Endometrial microvascular endothelial cells (primary cell): ENCODE measurements around the gene MAP3K5. TPM values are rescaled to one million over a fixed set of nuclear protein-coding genes. Genes with fewer than 3 reads are reported as not detected.
"Not testable (repeated sequence)": the region's sequence is repeated elsewhere in the genome, so short reads cannot be mapped to it uniquely, and the experiment has no call there.

ENCODE experiments used
- in situ Hi-C: cut with HindIII; loops from 2 replicates; pipeline ENCODE4 v1.10.0; 2017; ENCODE audit warnings: low sequenced_read_pairs, low pct_unique_long_range_greater_than_20kb; ENCODE audit errors: inconsistent ontology term
- total RNA-seq: library from RNA; depleted of rRNA; stranded (reverse); fragments of >200 nt; gene quantifications from one replicate; pipeline ENCODE4 v1.2.3, GENCODE V29; 2015; ENCODE audit errors: inconsistent ontology term

Gene MAP3K5
- total RNA-seq, 1 donor from 2014 or later: 9.3 TPM

- in situ Hi-C loops: no loop called here
These were observed 82.8 kb downstream of the MAP3K5 start for GRCh38 chr6:136709429-136709828.

DNA sequence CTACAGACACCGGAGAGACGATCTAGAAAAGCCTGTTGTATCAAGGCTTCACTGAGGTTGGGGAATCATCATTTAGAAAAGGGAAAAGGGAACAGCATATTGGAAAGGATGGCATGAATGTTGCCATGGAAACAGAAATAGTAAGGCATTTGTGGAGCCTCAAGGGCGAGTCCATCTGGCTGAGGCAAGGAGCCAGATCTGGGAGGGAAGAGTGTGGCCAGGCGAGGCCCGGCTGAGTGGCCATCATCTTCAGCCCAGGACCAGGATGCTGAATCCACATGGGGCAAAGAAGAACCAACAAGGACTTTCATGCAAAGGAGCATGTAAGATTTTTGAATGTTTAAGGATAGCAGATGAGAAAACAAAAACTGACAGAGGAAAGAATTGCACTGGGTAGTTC lies 85.8 kb downstream of the MAP3K5 start:
- in situ Hi-C loops: no loop called here

- in situ Hi-C loops: no loop called here
These were observed 88.9 kb downstream of the MAP3K5 start for GRCh38 chr6:136703331-136703865.

- in situ Hi-C loops: no loop called here
These were observed 91.2 kb downstream of the MAP3K5 start for GRCh38 chr6:136701045-136701444.

DNA sequence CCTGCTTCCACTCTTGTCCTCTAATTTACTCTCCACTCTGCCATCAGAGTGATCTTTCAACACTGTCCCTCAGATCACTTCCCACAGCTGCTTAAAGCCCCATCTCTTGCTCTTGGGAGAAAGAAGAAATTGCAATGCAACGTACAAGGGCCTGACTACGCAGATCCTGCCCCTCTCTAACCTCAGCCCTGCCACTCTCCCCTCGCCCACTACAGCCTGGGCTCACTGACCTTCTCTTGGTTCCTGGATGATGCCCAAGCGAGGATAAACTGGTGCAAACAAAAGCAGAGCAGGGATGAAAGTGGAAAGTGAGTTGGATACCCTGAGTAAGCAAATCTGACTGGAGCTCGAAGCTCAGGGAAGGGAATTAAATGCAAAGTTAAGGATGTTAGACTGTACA lies 92.9 kb downstream of the MAP3K5 start:
- in situ Hi-C loops: no loop called here

- in situ Hi-C loops: no loop called here
These were observed 95.4 kb downstream of the MAP3K5 start for GRCh38 chr6:136696783-136697364.

- in situ Hi-C loops: no loop called here
These were observed 96.0 kb downstream of the MAP3K5 start for GRCh38 chr6:136696238-136696637.

GRCh38 chr6:136695412-136695811 lies 96.9 kb downstream of the MAP3K5 start:
- in situ Hi-C loops: no loop called here

- in situ Hi-C loops: no loop called here
These were observed 99.2 kb downstream of the MAP3K5 start for GRCh38 chr6:136693090-136693489.

- in situ Hi-C loops: not testable (repeated sequence)
These were observed 104.4 kb downstream of the MAP3K5 start for GRCh38 chr6:136687894-136688293.

DNA sequence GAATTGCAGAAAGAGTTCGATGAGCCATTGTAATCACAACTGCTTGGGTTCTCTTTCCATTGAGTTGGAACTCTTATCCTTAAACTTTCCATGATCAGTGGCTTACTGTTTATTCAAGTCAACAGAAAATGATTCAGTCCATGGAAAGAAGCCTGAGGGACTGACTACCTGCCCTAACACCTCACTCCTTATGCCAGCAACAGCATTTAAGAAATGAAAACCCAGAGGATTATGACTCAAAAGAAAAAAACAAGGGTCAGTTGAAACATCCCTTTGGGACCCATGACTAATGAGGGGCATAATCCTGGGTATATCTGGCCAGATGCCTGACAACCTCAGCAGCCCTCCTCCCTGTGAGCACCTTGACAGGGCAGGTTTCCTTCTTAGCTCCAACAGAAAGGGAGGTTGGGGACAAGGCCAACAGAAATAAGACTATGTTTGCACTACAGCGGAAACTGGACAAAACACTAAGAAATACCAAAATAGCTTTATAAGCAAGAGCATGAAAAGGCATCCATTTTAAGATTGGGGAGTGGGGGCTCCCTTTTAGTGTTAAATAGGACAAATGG lies 106.7 kb downstream of the MAP3K5 start:
- in situ Hi-C loops: no loop called here

DNA sequence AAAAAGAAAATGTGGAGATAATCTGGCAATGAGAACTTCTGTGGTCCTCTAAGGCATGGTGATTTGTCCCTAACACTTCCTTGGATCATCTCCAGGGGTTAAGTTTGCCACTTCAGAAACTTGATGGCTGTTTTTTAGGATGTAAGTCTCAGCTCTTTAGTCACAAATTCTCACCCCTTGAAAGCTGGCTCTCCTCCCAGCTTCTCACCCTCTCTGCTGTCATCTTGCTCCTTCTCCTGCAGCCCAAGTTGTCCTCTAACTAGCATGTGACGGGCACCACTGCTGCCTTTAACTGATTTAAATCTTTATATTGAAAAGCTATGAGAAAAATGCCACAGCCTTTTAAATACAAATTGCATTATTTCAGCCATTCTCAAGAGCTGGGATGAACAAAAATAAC lies 107.8 kb downstream of the MAP3K5 start:
- in situ Hi-C loops: no loop called here

DNA sequence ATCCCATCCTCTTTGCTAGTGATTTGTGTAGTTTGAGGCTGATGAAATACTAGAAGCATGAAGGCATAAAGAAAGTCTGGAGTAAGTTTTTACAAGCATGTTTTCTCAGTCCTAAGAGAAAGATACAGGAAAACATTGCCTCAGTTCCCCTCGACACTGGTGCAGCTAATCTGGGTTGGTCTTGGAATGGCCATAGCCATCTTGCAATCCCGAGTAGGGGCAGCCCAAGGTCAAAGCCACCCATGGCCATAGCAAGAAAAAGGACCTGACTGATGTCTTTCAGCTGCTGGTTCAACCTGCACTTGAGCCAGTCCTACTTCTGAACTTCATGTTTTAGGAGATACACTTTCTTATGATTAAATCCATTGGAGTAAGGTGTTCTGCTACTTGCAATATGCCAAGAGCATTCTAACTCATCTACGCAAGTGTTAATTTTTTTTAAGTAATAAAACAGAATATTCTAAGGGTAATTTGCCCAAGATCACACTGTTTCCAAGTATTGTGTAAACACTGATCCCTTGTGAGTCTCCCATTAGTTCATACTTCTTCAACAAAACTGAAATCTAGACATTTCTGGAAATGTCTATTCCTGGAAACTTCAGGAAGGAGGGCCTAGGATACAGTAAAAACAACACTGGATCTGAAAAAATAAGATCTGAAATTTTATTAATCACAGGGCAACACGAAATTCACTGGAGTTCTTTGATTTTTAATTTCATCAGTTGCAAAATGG lies 108.9 kb downstream of the MAP3K5 start:
- in situ Hi-C loops: no loop called here

- in situ Hi-C loops: no loop called here
These were observed 110.0 kb downstream of the MAP3K5 start for GRCh38 chr6:136682292-136682691.

DNA sequence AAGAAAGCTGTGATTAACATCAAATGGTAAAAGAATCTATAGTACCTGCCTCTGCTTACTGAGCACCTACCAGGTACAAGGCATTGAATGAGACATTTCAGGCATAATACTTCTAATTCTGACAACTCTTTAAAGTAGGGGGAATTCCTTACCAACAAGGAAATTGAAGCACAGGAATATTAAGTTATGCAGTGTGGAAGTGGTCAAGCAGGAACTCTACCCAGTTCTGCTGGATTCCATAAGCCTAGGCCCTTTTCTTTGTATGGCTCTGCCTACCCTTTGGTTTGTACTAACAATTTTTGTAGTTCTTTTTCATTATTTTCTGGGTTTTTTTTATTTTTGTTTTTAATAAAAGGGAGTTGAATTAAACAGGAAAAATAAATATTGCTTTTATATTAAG lies 114.5 kb downstream of the MAP3K5 start:
- in situ Hi-C loops: no loop called here

DNA sequence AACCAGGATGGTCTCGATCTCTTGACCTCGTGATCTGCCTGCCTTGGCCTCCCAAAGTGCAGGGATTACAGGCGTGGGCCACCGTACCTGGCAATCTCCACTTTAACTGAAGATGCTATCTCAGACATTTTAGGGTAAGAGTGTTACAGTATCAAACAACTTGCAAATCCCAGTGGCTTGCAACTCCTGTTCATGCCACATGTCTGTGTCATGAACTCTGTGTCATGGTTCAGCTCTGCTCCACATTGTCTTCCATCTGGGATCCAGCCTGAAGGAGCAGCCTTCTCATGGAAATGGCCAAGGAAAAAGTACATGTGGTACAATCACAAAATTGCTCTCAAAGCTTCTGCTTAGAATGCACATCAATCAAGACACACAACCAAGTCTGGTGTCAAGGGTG lies 114.9 kb downstream of the MAP3K5 start:
- in situ Hi-C loops: no loop called here

DNA sequence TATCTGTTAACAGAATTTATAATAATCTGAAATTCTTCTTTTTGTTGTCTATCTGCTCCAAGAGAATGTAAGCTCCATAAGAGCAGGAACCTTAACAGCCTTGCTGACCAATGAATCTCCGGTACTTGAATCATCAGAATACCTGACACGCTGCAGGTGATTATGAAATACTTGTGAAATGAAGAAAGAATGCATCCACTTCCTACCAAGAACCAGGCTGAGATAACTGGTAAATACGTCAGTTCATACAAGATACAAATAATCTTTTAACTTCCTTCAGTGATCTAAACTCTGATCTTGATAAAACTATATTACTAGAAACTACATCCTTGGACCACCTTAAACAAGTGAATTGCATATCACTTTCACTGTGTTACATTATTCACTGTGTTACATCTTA lies 116.2 kb downstream of the MAP3K5 start:
- in situ Hi-C loops: no loop called here

- in situ Hi-C loops: no loop called here
These were observed 118.7 kb downstream of the MAP3K5 start for GRCh38 chr6:136673571-136673970.

DNA sequence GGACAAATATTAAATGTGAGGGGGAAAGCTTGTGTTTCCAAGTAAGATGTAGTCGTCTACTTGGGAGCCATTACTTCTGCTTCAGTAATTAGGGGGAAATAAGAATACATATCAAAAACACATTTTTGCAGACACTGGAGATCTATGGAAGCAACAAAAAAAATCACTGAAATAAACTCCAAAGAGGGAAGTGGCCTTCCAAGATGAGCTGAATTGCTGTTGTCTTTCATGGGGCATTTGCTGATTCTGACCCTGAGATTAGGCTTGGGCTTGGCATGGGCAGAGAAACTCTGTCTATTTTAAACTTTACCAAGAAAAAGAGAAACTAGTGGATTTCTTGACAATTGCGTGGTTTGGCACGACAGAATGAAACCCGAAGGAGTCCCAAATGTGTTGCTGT lies 120.1 kb downstream of the MAP3K5 start:
- in situ Hi-C loops: no loop called here

DNA sequence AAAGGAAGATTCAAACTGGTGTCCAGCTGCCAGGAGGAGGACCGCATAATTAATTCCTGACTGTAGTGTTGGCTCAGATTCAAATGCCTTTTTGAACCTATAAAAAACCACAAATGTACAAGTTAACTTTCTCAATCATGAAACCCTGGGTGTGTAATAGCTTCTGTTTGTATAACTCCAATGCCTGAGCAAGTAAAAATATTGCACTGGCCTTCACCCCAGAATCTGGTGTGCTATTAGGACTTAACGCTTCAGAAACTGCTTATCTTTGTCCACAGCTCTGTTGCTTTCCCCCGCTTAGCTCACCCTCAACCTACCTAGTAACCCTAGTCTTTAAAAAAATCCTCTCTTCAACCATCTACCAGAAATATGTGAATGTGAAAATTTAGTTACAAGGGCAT lies 123.0 kb downstream of the MAP3K5 start:
- in situ Hi-C loops: no loop called here
